B cell (primary cell): Measurements from ENCODE around the gene ZBTB46.

ENCODE experiments used
- CTCF ChIP-seq: fragments of 200-600 bp; IDR thresholded peaks from one replicate; pipeline ENCODE4 v1.8.0; 2022; ENCODE audit warnings: antibody characterized with exemption, mild to moderate bottlenecking
- EZH2 ChIP-seq: IDR thresholded peaks from 2 replicates; pipeline ENCODE4 v1.6.1; 2012; ENCODE audit warnings: borderline replicate concordance, low read depth, mild to moderate bottlenecking, moderate library complexity, low read length; ENCODE audit not compliant: insufficient read depth, poor library complexity, severe bottlenecking

- TF ChIP-seq CTCF: no peak
- TF ChIP-seq EZH2: no peak
Observed at GRCh38 chr20:63858393-63859165, 27.5 kb upstream of the ZBTB46 start.
